LNCAP (cell line): ENCODE data around the gene SDHB.

Experiments
- TF ChIP-seq, protein P1 (sequence below): fragments of 450-650 bp; IDR thresholded peaks from 2 replicates; pipeline ENCODE4 v1.5.1; 2017; ENCODE audit warnings: mild to moderate bottlenecking

SDHB gene

GRCh38 chr1:17053685-17054410 lies at the start of gene SDHB:
SDHB (minus strand) TSS chr1:17054032; CDS start chr1:17054019, 13 bp downstream.
- TF ChIP-seq, protein P1, sequence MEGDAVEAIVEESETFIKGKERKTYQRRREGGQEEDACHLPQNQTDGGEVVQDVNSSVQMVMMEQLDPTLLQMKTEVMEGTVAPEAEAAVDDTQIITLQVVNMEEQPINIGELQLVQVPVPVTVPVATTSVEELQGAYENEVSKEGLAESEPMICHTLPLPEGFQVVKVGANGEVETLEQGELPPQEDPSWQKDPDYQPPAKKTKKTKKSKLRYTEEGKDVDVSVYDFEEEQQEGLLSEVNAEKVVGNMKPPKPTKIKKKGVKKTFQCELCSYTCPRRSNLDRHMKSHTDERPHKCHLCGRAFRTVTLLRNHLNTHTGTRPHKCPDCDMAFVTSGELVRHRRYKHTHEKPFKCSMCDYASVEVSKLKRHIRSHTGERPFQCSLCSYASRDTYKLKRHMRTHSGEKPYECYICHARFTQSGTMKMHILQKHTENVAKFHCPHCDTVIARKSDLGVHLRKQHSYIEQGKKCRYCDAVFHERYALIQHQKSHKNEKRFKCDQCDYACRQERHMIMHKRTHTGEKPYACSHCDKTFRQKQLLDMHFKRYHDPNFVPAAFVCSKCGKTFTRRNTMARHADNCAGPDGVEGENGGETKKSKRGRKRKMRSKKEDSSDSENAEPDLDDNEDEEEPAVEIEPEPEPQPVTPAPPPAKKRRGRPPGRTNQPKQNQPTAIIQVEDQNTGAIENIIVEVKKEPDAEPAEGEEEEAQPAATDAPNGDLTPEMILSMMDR: no peak

DNA sequence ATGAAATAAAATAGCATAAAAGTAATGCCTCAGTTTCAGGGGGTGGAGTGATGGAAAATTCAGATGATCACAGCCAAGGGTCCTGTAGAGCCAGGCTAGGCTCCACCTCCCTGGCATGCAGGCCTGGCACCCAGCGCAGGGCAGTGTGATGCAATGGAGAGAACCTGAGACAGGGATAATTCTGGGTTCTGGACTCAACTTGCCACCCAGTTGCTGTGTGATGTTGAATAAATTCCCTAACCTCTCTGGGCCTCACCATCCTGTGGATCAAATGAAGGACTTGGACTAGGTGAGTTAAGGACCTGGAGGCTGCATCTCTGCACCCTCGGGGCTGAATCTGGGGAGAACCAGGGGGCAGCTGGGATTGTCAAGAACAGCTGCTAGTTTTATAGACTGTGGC lies 48.4 kb upstream of the SDHB start:
- TF ChIP-seq, protein P1: no peak

GRCh38 chr1:17101261-17101660 lies 47.4 kb upstream of the SDHB start:
- TF ChIP-seq, protein P1: no peak

GRCh38 chr1:17099616-17100340 lies 45.9 kb upstream of the SDHB start:
- TF ChIP-seq, protein P1: no peak

DNA sequence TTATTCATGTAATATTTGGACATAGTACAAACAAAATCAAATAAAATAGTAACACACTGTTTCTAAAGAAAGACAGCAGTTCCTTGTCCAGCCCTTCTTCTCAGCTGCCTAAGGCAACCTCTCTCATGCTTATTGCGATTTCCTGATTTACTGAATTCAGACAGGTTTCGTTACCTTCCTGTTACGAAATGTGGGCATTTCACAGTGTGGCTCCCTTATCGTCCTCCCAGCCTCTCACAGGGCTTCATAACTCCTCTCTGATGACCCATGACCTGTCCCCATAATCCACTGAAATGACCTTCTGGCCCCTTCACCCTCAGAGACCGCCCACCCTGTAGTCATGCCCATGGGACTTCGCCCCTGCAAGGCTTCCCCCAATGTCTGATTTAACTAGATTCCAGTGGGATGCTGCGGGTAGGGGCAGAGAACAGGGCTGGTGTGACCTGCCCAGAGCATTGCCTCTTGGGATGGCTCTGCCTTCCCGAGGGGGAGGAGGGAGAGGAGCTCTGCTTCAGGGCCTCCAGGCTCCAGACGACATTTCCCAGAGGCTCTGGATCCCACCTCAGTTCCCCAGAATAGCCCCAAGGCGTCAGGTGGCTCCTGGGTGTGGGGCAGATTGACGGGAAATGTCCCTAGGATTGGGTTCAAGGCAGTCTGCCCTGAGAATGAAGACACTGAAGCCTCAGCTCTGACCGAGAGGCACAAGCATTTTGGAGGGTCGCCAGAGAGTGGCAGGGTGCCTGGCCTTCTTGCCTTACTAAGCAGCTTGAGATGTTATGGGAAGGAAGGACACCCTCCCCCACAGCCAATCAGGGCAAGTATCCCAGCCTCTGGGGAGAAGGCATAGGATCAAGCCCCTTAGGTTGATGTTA lies 44.9 kb upstream of the SDHB start:
- TF ChIP-seq, protein P1: no peak

DNA sequence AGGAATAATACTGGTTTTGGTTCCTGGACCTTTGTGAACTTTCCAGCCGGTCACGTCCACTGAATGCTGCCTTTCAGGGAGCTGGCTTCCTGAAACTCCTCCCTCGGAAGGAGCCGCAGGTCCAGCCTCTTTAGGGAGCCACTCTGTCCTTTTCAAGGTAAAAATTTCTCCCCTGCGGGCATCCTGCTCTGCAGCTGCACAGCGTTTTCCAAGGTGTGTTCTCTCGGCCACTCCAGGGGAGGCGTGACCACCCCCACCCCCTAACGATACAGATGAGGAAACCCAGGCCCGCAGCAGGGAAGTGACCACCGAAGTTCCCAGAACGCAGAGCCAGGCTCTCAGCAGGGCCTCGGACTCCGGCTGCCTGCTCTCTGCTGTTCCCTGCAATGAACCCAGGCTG lies 44.0 kb upstream of the SDHB start:
- TF ChIP-seq, protein P1: no peak

DNA sequence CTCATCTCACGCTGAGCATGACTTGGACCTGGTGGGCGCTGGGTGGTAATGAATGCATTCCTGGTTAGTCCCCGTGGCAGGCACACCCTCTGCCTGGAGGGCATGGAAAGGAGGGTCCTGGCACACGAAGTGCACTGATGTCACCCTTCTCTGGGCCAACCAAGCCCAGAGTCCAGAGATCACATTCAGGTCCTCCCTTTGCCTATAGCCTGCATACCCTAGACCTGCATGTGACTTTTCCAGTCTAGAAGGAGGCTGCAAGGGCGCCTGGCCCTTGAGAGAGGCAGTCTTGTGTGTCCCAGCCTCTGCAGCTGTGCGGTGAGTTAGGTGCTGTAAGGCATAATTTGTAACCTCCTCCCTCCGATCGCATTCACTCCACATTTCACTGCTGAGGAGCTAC lies 43.3 kb upstream of the SDHB start:
- TF ChIP-seq, protein P1: no peak
